Right cardiac atrium (tissue), 5 donors: ENCODE results near the gene CLSTN3. TPM values are rescaled to one million over a fixed set of nuclear protein-coding genes. Genes with fewer than 3 reads are reported as not detected.

Experiments used
- ATAC-seq, 2 donors: fragments of 200-7000 bp; cut with Tn5 transposase; one replicate each; pipeline versions ENCODE4 v1.8.0 to v1.9.1; 2020; ENCODE audit warnings: moderate library complexity in 2 of 2, mild to moderate bottlenecking in 1 of 2
- DNase-seq, 3 donors: peaks; one replicate each; pipeline ENCODE4 v3.0.0-alpha.2; 2020
- H3K27ac ChIP-seq: one replicate; pipeline ENCODE4 v1.5.1; 2013; ENCODE audit warnings: mild to moderate bottlenecking, low read length, control low read depth, moderate library complexity
- H3K27me3 ChIP-seq: one replicate; pipeline ENCODE4 v1.6.1; 2013; ENCODE audit not compliant: control insufficient read depth, insufficient read depth
- H3K4me1 ChIP-seq: one replicate; pipeline ENCODE4 v1.6.1; 2013; ENCODE audit warnings: low read length; ENCODE audit not compliant: control insufficient read depth, insufficient read depth
- H3K4me3 ChIP-seq: one replicate; pipeline ENCODE4 v1.5.1; 2013; ENCODE audit warnings: low read length, control low read depth
- H3K9me3 ChIP-seq: one replicate; pipeline ENCODE4 v1.6.1; 2013; ENCODE audit warnings: low read length; ENCODE audit not compliant: control insufficient read depth
- WGBS: extraction: QIAGEN DNeasy Blood & Tissue Kit; methylation state at CpG from one replicate; pipeline ENCODE4 v1.1.7; 2013; 5-methylcytosine and 5-hydroxymethylcytosine counted together
- intact Hi-C, 4 donors: fragments of 100-400 bp; cut with DNase I; formaldehyde crosslinking; loops; one replicate each; pipeline versions ENCODE4 v1.11.0 to v1.14.0; 2022 to 2023
- polyA plus RNA-seq: library from polyadenylated mRNA; stranded (reverse); fragments of 200-250 nt; gene quantifications from one replicate; pipeline ENCODE4 v1.2.3, GENCODE V29; 2013
- total RNA-seq, 4 donors: library from RNA; stranded (reverse); fragmentation: NEBNext Ultra II Directional; extraction: Animal tissue kit (Norgen Biotek cat#: 25700); gene quantifications; one replicate each; pipeline ENCODE4 v1.2.1, GENCODE V29; 2021
- donor health status: healthy with polysubstance abuse.
- donor health status: DM: no; HTN: yes; CAD: no.
- donor health status: DM: no; HTN: no; CAD: no.
- donor health status: DM: no; HTN: yes; CAD: no; lungs with severe emphysema.
- donor health status: DM: yes; HTN: yes; CAD: no.

The CLSTN3 gene
- total and polyA plus RNA-seq, 5 donors, result 7.0 to 13.6 (median 10.8) TPM

DNA sequence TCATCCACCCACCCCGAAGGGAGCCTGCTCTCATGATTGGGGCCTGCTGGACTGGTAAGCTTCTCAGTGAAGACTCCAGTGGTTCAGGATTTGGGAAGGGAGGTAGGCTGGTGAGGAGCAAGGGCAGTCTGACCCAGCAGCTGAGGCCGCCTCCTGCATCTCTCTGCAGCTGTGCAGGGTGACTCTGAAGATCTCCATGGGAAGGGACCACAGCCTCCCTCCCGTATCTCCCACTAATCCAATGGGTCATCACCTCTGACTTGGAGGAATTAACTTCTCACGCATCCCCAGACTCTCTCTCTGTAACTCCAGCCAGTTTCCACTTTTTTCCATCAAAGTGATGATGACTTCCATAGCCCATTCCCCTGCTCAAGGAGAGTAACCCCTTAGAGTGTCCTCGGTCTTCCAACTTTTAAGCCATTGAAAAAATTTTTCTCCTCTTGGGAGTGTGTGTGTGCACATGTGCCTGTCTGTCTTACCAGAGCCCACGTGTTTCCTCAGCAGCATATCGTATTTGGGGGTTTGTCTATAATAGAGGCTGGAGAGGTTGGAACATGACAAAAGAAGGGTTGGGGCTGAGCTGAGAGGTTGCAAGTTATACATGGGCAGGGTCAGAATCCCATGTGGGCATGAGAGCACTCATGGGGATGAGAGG is 11.3 kb downstream of the CLSTN3 start:
- H3K27me3 ChIP-seq, result no peaks in the 10 kb centered on the region
- H3K4me1 ChIP-seq, result no peaks in the 10 kb centered on the region
- H3K9me3 ChIP-seq, result no peaks in the 10 kb centered on the region
- no peak for ATAC-seq
- intact Hi-C loops, result no loop called here
- DNase-seq, result no peak
- no peak overlapping the region for H3K4me3 ChIP-seq
- H3K27ac ChIP-seq, result no peak overlapping the region
- WGBS, result 87% methylated on average over 7 of the region's 7 CpGs

DNA sequence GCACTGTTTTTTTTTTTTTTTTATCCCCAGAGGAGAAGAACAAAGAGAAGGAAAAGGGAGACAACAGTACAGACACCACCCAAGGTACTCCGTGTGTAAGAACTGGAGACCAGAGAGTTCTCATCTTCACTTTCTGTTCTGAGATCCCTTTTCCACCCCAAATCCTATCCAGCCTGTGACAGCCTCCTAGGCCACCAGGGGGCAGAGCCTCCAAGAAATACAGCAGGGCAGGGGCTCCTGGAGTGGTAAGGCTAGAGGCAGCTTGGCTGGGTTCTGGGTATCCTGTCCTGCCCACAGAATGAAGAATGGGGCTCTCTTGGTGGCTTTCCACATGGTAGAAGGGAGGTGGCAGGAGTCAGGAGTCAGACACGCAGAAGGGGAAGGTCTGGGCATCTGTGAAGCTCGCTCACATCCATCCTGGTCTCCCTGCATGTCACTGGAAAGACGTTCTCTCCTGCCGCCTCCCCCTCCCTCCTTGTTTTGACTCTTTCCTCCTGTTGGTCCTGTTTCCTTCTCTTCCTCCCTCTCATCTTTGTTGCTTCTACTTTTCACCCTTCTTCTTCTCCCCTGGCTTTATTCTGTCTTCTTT is 12.0 kb downstream of the CLSTN3 start:
- Histone ChIP-seq H3K4me3 (no peak overlapping the region), H3K9me3 (no peaks in the 10 kb centered on the region), H3K27ac (no peak overlapping the region), H3K27me3 (no peaks in the 10 kb centered on the region), H3K4me1 (no peaks in the 10 kb centered on the region)
- intact Hi-C loops, result no loop called here
- ATAC-seq, result peak; percentile 30 to 41
- DNase-seq, result peak in 1 of 3 donors; percentile 71
- 68% methylated on average over 5 of the region's 5 CpGs for WGBS

DNA sequence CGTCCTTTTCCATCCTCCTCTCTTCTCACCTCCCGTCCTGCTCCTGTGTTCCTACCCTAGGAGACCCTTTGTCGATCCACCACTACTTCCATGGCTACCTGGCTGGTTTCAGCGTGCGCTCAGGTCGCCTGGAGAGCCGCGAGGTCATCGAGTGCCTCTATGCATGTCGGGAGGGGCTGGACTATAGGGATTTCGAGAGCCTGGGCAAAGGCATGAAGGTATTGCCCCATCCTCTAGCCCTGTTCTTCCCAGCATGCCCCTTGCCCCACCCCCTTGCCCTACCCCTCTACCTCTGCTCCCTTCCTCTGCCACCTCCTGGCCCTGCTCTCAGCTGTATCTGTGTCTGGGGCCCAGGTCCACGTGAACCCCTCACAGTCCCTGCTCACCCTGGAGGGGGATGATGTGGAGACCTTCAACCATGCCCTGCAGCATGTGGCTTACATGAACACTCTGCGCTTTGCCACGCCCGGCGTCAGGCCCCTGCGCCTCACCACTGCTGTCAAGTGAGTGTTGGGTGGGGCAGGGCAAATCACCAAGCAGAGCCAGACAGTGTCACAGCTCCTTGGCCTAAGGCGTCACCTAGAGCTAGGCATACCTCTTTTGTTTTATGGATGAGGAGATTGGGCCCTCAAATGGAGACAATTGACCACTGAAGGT is 12.8 kb downstream of the CLSTN3 start:
- peak in 1 of 3 donors; percentile 56 for DNase-seq
- 93% methylated on average over 18 of the region's 18 CpGs for WGBS
- Histone ChIP-seq H3K4me3 (no peak overlapping the region), H3K4me1 (no peaks in the 10 kb centered on the region), H3K27me3 (no peaks in the 10 kb centered on the region), H3K27ac (no peak overlapping the region), H3K9me3 (no peaks in the 10 kb centered on the region)
- intact Hi-C loops, result no loop called here
- peak; percentile 6 to 23 for ATAC-seq

DNA sequence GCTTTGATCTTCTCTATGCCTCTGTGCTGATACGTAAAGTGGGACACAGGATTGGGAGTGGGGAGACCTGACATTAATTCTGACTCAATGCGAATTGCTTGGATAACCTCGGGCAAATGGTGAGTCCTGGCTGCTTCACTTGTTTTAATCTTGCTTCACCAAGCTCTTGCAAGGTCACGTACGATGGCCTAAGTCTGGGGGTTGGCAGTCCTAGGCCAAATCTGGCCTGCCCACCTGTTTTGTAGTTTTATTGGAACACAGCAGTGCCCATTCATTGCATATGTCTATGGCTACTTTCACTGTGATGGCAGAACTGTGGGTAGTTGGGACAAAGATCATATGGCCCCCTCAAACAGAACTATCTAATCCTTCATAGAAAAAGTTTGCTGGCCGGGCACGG is 13.4 kb downstream of the CLSTN3 start:
- 93% methylated on average over 7 of the region's 7 CpGs for WGBS
- ATAC-seq, result no peak
- no peak for DNase-seq
- intact Hi-C loops, result no loop called here
- Histone ChIP-seq H3K27me3 (no peaks in the 10 kb centered on the region), H3K27ac (no peak overlapping the region), H3K4me3 (no peak overlapping the region), H3K4me1 (no peaks in the 10 kb centered on the region), H3K9me3 (no peaks in the 10 kb centered on the region)

DNA sequence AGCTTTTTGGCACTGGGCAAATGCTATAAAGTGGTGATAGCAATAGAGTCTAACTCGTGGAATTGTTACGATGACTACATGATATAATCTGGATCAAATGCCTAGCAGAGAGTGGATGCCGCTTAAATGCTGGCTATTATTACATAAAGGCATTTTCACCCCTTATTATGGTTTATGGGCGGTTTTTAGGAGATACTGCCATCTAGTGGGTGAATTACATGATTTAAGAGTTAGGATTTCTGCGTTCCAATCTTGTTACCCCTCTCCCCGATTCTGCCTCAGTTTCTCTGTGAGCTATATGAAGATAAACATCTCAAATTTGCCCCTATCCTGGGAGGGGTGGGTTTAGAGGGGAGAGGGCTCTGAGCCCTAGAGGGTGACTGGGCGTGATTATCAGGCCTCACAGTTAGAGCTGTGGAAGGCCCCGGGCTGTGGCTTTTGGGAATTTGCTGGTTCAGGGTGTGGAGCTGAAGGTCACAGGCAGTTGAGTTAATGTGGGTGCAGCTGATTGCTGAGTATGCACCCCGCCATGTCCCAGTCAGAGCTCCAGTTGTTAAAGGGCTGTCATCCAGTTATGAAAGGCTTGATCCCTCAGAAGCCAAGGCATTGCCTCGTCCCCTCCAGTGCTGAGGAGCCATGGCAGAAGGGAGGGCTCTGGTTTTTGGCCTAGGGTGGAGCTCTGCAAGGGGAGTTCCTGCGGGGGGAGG is 14.4 kb downstream of the CLSTN3 start:
- Histone ChIP-seq H3K27ac (peak overlapping the region; percentile 9), H3K4me3 (no peak overlapping the region), H3K9me3 (no peaks in the 10 kb centered on the region), H3K27me3 (no peaks in the 10 kb centered on the region), H3K4me1 (no peaks in the 10 kb centered on the region)
- DNase-seq, result peak in 1 of 3 donors; percentile 42
- ATAC-seq, result peak; percentile 49 to 51
- intact Hi-C loops, result no loop called here
- 44% methylated on average over 11 of the region's 11 CpGs for WGBS

DNA sequence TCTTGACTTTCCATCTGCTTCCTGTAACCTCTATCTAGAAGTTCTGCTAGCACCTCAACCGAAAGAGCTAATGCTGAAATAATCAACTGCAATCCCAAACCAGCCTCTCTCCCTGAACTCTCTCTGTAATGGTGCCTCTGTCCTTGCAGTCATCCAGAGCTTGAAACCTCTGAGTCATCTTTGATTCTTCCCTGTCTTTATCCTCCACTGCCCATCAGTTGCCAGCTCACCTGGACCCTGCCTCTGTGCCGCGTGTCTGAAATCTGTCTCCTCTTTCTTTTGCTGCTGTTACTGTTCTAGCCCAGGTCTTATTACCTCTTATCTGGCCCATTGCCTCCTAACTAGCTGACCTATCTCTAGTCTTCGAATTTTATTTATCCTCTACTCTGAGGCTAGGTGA is 15.5 kb downstream of the CLSTN3 start:
- H3K27me3 ChIP-seq, result no peaks in the 10 kb centered on the region
- no peak overlapping the region for H3K4me3 ChIP-seq
- ATAC-seq (no peak), DNase-seq (no peak)
- H3K4me1 ChIP-seq, result no peaks in the 10 kb centered on the region
- WGBS, result 85% methylated on average over 4 of the region's 4 CpGs
- intact Hi-C loops, result no loop called here
- no peak overlapping the region for H3K27ac ChIP-seq
- no peaks in the 10 kb centered on the region for H3K9me3 ChIP-seq

DNA sequence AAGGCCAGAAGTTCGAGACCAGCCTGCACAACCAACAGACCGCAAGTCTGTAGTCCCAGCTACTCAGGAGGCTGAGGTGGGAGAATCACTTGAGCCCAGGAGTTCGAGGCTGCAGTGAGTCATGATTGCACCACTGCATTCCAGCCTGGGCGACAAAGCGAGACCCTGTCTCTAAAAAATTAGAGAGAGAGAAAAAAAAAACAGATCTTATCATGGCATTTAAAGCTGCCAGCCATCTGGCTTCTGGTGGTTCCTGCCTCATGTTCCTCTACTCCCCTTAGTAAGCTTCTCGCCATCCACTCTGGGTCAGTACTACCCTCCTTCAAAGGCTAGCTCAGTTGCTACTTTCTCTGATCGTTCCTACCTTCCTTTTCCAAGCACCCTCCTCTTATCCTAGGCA is 16.1 kb downstream of the CLSTN3 start:
- intact Hi-C loops, result no loop called here
- WGBS, result 94% methylated on average over 7 of the region's 7 CpGs

DNA sequence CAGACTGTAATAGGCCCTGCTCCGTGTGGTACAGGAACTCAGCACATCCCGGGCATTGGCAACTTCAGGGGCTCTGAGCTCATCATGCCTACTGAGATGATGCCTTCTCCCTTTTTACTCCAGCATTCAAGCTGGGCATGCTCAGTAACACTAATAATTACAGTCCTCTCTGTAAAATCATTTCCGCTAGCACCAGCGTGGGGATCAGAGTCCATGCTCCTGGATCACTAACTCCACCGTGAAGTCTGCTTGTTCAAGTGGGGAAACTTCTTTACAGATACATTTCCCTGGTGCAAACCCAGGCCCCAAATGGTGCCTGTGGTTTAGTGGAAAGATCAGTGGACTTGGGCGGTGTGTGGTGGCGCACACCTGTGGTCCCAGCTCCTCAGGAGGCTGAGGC is 16.7 kb downstream of the CLSTN3 start:
- no peaks in the 10 kb centered on the region for H3K27me3 ChIP-seq
- no peaks in the 10 kb centered on the region for H3K9me3 ChIP-seq
- intact Hi-C loops, result no loop called here
- H3K27ac ChIP-seq, result no peak overlapping the region
- no peak overlapping the region for H3K4me3 ChIP-seq
- WGBS, result 93% methylated on average over 7 of the region's 7 CpGs
- H3K4me1 ChIP-seq, result no peaks in the 10 kb centered on the region
- DNase-seq, result no peak
- ATAC-seq, result no peak

More for the DNA sequence above, 16.1 kb downstream of the CLSTN3 start:
- no peaks in the 10 kb centered on the region for H3K9me3 ChIP-seq
- no peaks in the 10 kb centered on the region for H3K4me1 ChIP-seq
- no peaks in the 10 kb centered on the region for H3K27me3 ChIP-seq
- DNase-seq, result no peak
- H3K27ac ChIP-seq, result no peak overlapping the region
- ATAC-seq, result no peak
- no peak overlapping the region for H3K4me3 ChIP-seq

DNA sequence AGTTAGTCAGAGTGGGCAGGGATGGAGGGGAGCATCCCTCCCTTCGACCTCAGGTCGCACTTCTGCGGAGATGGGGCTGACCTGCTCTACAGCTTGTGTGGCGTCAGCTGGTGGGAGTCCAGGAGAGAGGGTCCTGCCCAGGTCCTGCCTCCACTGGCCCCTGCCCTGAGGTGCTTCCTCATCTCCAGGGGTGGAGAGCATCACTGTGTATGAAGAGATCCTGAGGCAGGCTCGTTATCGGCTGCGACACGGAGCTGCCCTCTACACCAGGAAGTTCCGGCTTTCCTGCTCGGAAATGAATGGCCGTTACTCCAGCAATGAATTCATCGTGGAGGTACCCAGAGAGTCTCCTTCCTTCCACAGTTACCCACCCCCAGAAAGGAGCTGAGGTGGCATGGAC is 20.2 kb downstream of the CLSTN3 start:
- intact Hi-C loops, result no loop called here
- ATAC-seq, result no peak
- 77% methylated on average over 12 of the region's 12 CpGs for WGBS

DNA sequence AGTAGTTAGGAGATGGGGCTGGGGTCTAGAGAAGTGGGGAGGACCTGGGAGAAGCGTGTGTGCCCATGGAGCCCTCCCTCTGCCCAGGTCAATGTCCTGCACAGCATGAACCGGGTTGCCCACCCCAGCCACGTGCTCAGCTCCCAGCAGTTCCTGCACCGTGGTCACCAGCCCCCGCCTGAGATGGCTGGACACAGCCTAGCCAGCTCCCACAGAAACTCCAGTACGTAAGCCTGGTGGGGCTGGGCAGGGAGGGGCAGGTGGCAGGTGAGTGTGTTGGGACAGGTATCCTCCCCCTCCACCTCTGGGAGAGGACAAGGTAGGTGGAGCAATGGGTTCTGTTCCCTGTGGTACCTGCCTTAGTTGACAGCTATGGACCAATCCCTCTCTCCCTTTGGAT is 20.7 kb downstream of the CLSTN3 start:
- H3K9me3 ChIP-seq, result no peaks in the 10 kb centered on the region
- intact Hi-C loops, result no loop called here
- 96% methylated on average over 6 of the region's 6 CpGs for WGBS
- ATAC-seq (no peak), DNase-seq (no peak)
- no peaks in the 10 kb centered on the region for H3K27me3 ChIP-seq
- H3K27ac ChIP-seq, result no peak overlapping the region
- H3K4me3 ChIP-seq, result no peak overlapping the region
- H3K4me1 ChIP-seq, result no peaks in the 10 kb centered on the region

More for the DNA sequence above, 20.2 kb downstream of the CLSTN3 start:
- no peaks in the 10 kb centered on the region for H3K27me3 ChIP-seq
- no peaks in the 10 kb centered on the region for H3K9me3 ChIP-seq
- no peak for DNase-seq
- no peak overlapping the region for H3K27ac ChIP-seq
- H3K4me1 ChIP-seq, result no peaks in the 10 kb centered on the region
- no peak overlapping the region for H3K4me3 ChIP-seq

DNA sequence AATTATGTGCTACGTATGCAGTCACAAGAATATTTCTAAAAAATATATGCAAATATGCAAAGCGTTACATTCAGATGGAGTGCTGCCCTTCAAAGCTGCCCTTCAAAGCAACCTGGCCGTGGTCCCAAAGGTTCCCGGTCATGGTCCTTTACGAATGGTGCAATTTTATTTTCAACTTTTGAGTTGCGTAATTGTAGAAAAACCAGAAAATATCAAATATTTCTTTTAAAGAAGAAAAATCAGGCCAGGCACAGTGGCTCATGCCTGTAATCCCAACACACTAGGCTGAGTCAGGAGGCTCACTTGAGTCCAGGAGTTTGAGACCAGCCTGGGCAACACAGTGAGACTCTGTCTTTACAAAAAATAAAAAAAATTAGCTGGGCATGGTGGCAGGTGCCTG is 21.4 kb downstream of the CLSTN3 start:
- DNase-seq (no peak), ATAC-seq (no peak)
- no peaks in the 10 kb centered on the region for H3K9me3 ChIP-seq
- H3K27ac ChIP-seq, result no peak overlapping the region
- H3K4me3 ChIP-seq, result no peak overlapping the region
- WGBS, result 93% methylated on average over 6 of the region's 6 CpGs
- intact Hi-C loops, result no loop called here
- no peaks in the 10 kb centered on the region for H3K4me1 ChIP-seq
- no peaks in the 10 kb centered on the region for H3K27me3 ChIP-seq
